HepG2 (cell line): ENCODE results near the gene TBC1D21. TPM values are rescaled to one million over a fixed set of nuclear protein-coding genes. Genes with fewer than 3 reads are reported as not detected.
"Not testable (repeated sequence)": the region's sequence is repeated elsewhere in the genome, so short reads cannot be mapped to it uniquely, and the experiment has no call there.

ENCODE experiments used
- ATAC-seq: fragments of 200-7000 bp; cut with Tn5 transposase; 3 replicates; pipeline ENCODE4 v1.9.1; 2020; ENCODE audit warnings: mild to moderate bottlenecking, moderate library complexity
- BruUV-seq: library from RNA; stranded (reverse); fragments of 400-500 nt; replicated peaks from 2 replicates; lab custom pipeline; 2021; lab: Mats Ljungman, UMichigan
- CTCF ChIA-PET: fragments of 300-600 bp; formaldehyde crosslinking; extraction: SDS; loops from one replicate; lab custom pipeline; 2021; ENCODE audit warnings: low total read pairs, inconsistent platforms, low intra/inter-chr PET ratio; lab: Yijun Ruan, JAX
- POLR2A ChIA-PET: fragments of 350-600 bp; sonication (Branson Sonifier 250); formaldehyde crosslinking; loops from one replicate; lab custom pipeline; 2020; ENCODE audit warnings: antibody characterized with exemption, inconsistent platforms; lab: Yijun Ruan, JAX
- DNase-seq: peaks from one replicate; pipeline ENCODE4 v3.0.0-alpha.2; 2015; ENCODE audit warnings: low spot score
- FAIRE-seq: peaks from 3 replicates; lab custom pipeline; 2011; peaks lifted over from hg19 to GRCh38; lab: Jason Lieb, UNC
- H2AFZ ChIP-seq: one replicate; pipeline ENCODE4 v1.6.1; 2011; ENCODE audit warnings: low read length, inconsistent platforms
- H3K27ac ChIP-seq: fragments of 300-600 bp; 3 replicates; pipeline ENCODE4 v1.8.0; 2011; ENCODE audit warnings: mixed run types, mild to moderate bottlenecking, mixed read lengths, low read length, inconsistent platforms; ENCODE audit not compliant: insufficient read depth; ENCODE audit errors: extremely low read length
- H3K27me3 ChIP-seq, 2 experiments: fragments of 200-600 bp in 1 of 2; 2 replicates in 1 of 2; 3 replicates in 1 of 2; pipeline versions ENCODE4 v1.6.0 to v1.8.0; 2011; ENCODE audit warnings: low read length in 2 of 2, mild to moderate bottlenecking in 2 of 2, moderate library complexity in 2 of 2, inconsistent platforms in 1 of 2; ENCODE audit not compliant: insufficient read depth in 2 of 2, control insufficient read depth in 1 of 2
- H3K36me3 ChIP-seq, 2 experiments: fragments of 200-600 bp in 1 of 2; replicated peaks in 1 of 2; 2 replicates in 1 of 2; 3 replicates in 1 of 2; pipeline versions ENCODE4 v1.5.1 to v1.8.0; 2011; ENCODE audit warnings: low read length in 2 of 2, inconsistent platforms in 1 of 2; ENCODE audit not compliant: insufficient read depth in 2 of 2, control insufficient read depth in 1 of 2
- H3K4me1 ChIP-seq: 2 replicates; pipeline ENCODE4 v1.5.1; 2012; ENCODE audit warnings: low read length, inconsistent platforms; ENCODE audit not compliant: insufficient read depth
- H3K4me2 ChIP-seq: 2 replicates; pipeline ENCODE4 v1.6.0; 2011; ENCODE audit warnings: low read depth, low read length, inconsistent platforms
- H3K4me3 ChIP-seq, 3 experiments: fragments of 200-600 bp in 1 of 3; sonication (generic), shearing (Covaris generic) in 1 of 3; replicated peaks in 1 of 3; 2 replicates each; pipeline ENCODE4 v1.5.1; 2011 to 2016; ENCODE audit warnings: low read length in 3 of 3, inconsistent platforms in 2 of 3, low read depth in 2 of 3, mild to moderate bottlenecking in 2 of 3, control low read depth in 1 of 3, mixed read lengths in 1 of 3; ENCODE audit not compliant: insufficient read depth in 1 of 3
- H3K79me2 ChIP-seq: one replicate; pipeline ENCODE4 v1.6.1; 2011; ENCODE audit warnings: low read length, inconsistent platforms; ENCODE audit not compliant: insufficient read depth
- H3K9ac ChIP-seq: 2 replicates; pipeline ENCODE4 v1.6.0; 2011; ENCODE audit warnings: mild to moderate bottlenecking, low read depth, low read length, inconsistent platforms; ENCODE audit not compliant: insufficient read depth
- H3K9me3 ChIP-seq: 2 replicates; pipeline ENCODE4 v1.5.1; 2012; ENCODE audit warnings: mild to moderate bottlenecking, low read length
- H4K20me1 ChIP-seq: 2 replicates; pipeline ENCODE4 v1.6.0; 2011; ENCODE audit warnings: inconsistent platforms, mild to moderate bottlenecking, low read length, moderate library complexity; ENCODE audit not compliant: insufficient read depth
- HOXD1 ChIP-seq: sonication (generic); formaldehyde crosslinking; IDR thresholded peaks from 2 replicates; pipeline ENCODE4 v1.5.0; 2020; ENCODE audit warnings: missing genetic modification reagents
- KDM5A ChIP-seq: fragments of 200-600 bp; sonication (generic); IDR thresholded peaks from 2 replicates; pipeline ENCODE4 v1.7.0; 2018; ENCODE audit warnings: antibody characterized with exemption, mild to moderate bottlenecking, low read length, borderline replicate concordance
- MYC ChIP-seq: sonication (generic); formaldehyde crosslinking; IDR thresholded peaks from 2 replicates; pipeline ENCODE4 v1.9.0; 2021; ENCODE audit warnings: missing genetic modification reagents, borderline replicate concordance
- NR2F6 ChIP-seq, 2 experiments: IDR thresholded peaks; 2 replicates each; pipeline ENCODE4 v1.6.1; 2016; ENCODE audit warnings: antibody characterized with exemption in 1 of 2, mild to moderate bottlenecking in 1 of 2
- TFAP4 ChIP-seq: sonication (generic); IDR thresholded peaks from 2 replicates; pipeline ENCODE4 v1.6.1; 2016; ENCODE audit warnings: low read depth, borderline replicate concordance
- ZFP90 ChIP-seq: sonication (generic); formaldehyde crosslinking; IDR thresholded peaks from 2 replicates; pipeline ENCODE4 v1.8.0; 2022; ENCODE audit warnings: missing genetic modification reagents, mild to moderate bottlenecking, inconsistent platforms, borderline replicate concordance
- ZNF17 ChIP-seq: sonication (generic); formaldehyde crosslinking; IDR thresholded peaks from 2 replicates; pipeline ENCODE4 v1.5.0; 2020; ENCODE audit warnings: mild to moderate bottlenecking, missing genetic modification reagents
- ZNF383 ChIP-seq: sonication (generic); formaldehyde crosslinking; IDR thresholded peaks from 2 replicates; pipeline ENCODE4 v1.4.0; 2020; ENCODE audit warnings: missing genetic modification reagents, mild to moderate bottlenecking, borderline replicate concordance
- ZNF430 ChIP-seq: sonication (generic); formaldehyde crosslinking; IDR thresholded peaks from 2 replicates; pipeline ENCODE4 v1.9.0; 2021; ENCODE audit warnings: mild to moderate bottlenecking, missing genetic modification reagents
- ZSCAN20 ChIP-seq: sonication (generic); formaldehyde crosslinking; IDR thresholded peaks from 2 replicates; pipeline ENCODE4 v1.4.0; 2020; ENCODE audit warnings: missing genetic modification reagents, mild to moderate bottlenecking, borderline replicate concordance
- WGBS: methylation state at CpG from one replicate; pipeline ENCODE4 v1.1.6; 2017; ENCODE audit warnings: low lambda C conversion rate; 5-methylcytosine and 5-hydroxymethylcytosine counted together
- in situ Hi-C: cut with HindIII; loops from 2 replicates; pipeline ENCODE4 v1.10.0; 2017; ENCODE audit warnings: low pct_unique_long_range_greater_than_20kb; ENCODE audit not compliant: extremely low pct_ligation_motif_present
- intact Hi-C: fragments of 100-400 bp; cut with micrococcal nuclease; formaldehyde crosslinking; loops from one replicate; pipeline ENCODE4 v1.10.0; 2022; ENCODE audit not compliant: unreplicated experiment
- polyA plus RNA-seq, 8 experiments: library from polyadenylated mRNA; depleted of rRNA in 3 of 8; stranded (reverse) in 7 of 8; unstranded in 1 of 8; fragments of >200 nt; fragmentation: Illumina TruSeq in 4 of 8; extraction: Trizol in 4 of 8; gene quantifications; 2 replicates each; pipeline versions ENCODE4 v1.2.1 to v1.2.3, GENCODE V29; 2011 to 2016; ENCODE audit warnings: low read depth in 4 of 8, missing spikeins in 1 of 8, mixed read lengths in 1 of 8; ENCODE audit not compliant: insufficient read depth in 1 of 8
- total RNA-seq, 5 experiments: library from RNA; depleted of rRNA; stranded (reverse); fragments of >200 nt; fragmentation: Illumina TruSeq; extraction: Trizol; gene quantifications; 2 replicates each; pipeline ENCODE4 v1.2.3, GENCODE V29; 2016; ENCODE audit warnings: low read depth in 1 of 5

Gene TBC1D21
- total and polyA plus RNA-seq, 2 of the 13 experiments (the other 11 are each of a cell fraction or from before 2014, with no cell fraction given) = not detected

GRCh38 chr15:73937296-73937695 lies 63.9 kb downstream of the TBC1D21 start (continued):
- no peak for TF ChIP-seq ZSCAN20 (CRISPR knock-in tag)

- Histone ChIP-seq H3K9ac (no peak overlapping the region), H2AFZ (no peak overlapping the region), H3K27me3 (peaks cover 4 to 21% of the 10 kb centered on the region in 2 experiments; a peak in 3 of 5 replicates), H4K20me1 (peaks cover 3% of the 10 kb centered on the region), H3K4me1 (peaks cover 15% of the 10 kb centered on the region), H3K27ac (no peak overlapping the region), H3K9me3 (no peaks in the 10 kb centered on the region), H3K79me2 (no peaks in the 10 kb centered on the region), H3K4me3 (no peak overlapping the region), H3K36me3 (no peaks in the 10 kb centered on the region), H3K4me2 (no peak overlapping the region)
- BruUV-seq = no TSS peak
- ChIA-PET POLR2A (no interaction called here), CTCF (no interaction called here)
- DNase-seq (no peak), ATAC-seq (no peak), FAIRE-seq (no peak)
- in situ Hi-C loops (no loop called here), intact Hi-C loops (no loop called here)
- 62% methylated on average over 10 of the region's 11 CpGs for WGBS
- no peak for TF ChIP-seq ZFP90 (CRISPR knock-in tag)
- no peak for TF ChIP-seq NR2F6 (IDR thresholded peaks at IDR 0.05)
- no peak for TF ChIP-seq NR2F6 (CRISPR knock-in tag; IDR thresholded peaks at IDR 0.05)
- no peak for TF ChIP-seq ZNF383 (CRISPR knock-in tag)
- TF ChIP-seq ZNF17 (CRISPR knock-in tag) = no peak
- no peak for TF ChIP-seq HOXD1 (CRISPR knock-in tag)
- no peak for TF ChIP-seq KDM5A
- no peak for TF ChIP-seq MYC (CRISPR knock-in tag)
- no peak for TF ChIP-seq ZNF430 (CRISPR knock-in tag)
- TF ChIP-seq TFAP4 = no peak
Measured at GRCh38 chr15:73937726-73938125, 64.4 kb downstream of the TBC1D21 start.

DNA sequence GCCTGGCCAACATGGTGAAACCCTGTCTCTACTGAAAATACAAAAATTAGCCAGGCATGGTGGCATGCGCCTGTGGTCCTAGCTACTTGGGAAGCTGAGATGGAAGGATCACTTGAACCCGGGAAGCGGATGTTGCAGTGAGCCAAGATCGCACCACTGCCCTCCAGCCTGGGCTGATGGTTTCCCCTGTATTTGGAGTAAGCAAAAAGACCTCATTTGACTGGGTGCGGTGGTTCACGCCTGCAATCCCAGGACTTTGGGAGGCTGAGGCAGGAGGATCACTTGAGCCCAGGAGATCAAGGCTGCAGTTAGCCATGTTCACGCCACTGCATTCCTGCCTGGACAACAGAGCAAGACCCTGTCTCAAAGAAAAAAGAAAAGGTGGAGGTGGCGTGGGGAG lies 65.2 kb downstream of the TBC1D21 start:
- H3K27ac ChIP-seq, DNase-seq, ATAC-seq, H3K4me2 ChIP-seq, H4K20me1 ChIP-seq, BruUV-seq, H3K36me3 ChIP-seq, CTCF ChIA-PET, FAIRE-seq, intact Hi-C loops, H3K79me2 ChIP-seq, H3K4me3 ChIP-seq, H3K9ac ChIP-seq, H2AFZ ChIP-seq, H3K9me3 ChIP-seq, in situ Hi-C loops, POLR2A ChIA-PET: not testable (repeated sequence)
- Histone ChIP-seq H3K27me3 (peaks cover 2 to 15% of the 10 kb centered on the region in 2 experiments; a peak in 2 of 5 replicates), H3K4me1 (peaks cover 15% of the 10 kb centered on the region)
- WGBS = 82% methylated on average over 8 of the region's 8 CpGs
